T-helper 17 cell (primary cell): ENCODE data around the gene TTC7B. TPM values are rescaled to one million over a fixed set of nuclear protein-coding genes. Genes with fewer than 3 reads are reported as not detected.

Source experiments
- ATAC-seq: fragments of 150-1000 bp; cut with Tn5 transposase; 2 replicates; pipeline ENCODE4 v1.10.0; 2021; ENCODE audit warnings: mild to moderate bottlenecking, moderate library complexity
- DNase-seq, 3 donors: peaks; one replicate each; pipeline versions ENCODE4 v3.0.0 to v3.0.0-alpha.2; 2020 to 2021
- H3K9me3 ChIP-seq: one replicate; pipeline ENCODE4 v1.7.0; 2013; ENCODE audit warnings: low read length, mild to moderate bottlenecking; ENCODE audit not compliant: control insufficient read depth, poor library complexity, severe bottlenecking
- H3K27ac Mint-ChIP-seq: one replicate; pipeline ENCODE4 v1.8.0; 2022; ENCODE audit warnings: mild to moderate bottlenecking, moderate library complexity, mixed read lengths
- H3K27me3 Mint-ChIP-seq: one replicate; pipeline ENCODE4 v1.8.0; 2022; ENCODE audit warnings: mixed read lengths
- H3K36me3 Mint-ChIP-seq: one replicate; pipeline ENCODE4 v1.8.0; 2022; ENCODE audit warnings: low read depth, mixed read lengths
- H3K4me1 Mint-ChIP-seq: one replicate; pipeline ENCODE4 v1.8.0; 2022; ENCODE audit warnings: mild to moderate bottlenecking, mixed read lengths
- H3K4me3 Mint-ChIP-seq: one replicate; pipeline ENCODE4 v1.8.0; 2022; ENCODE audit warnings: mild to moderate bottlenecking, moderate library complexity, mixed read lengths
- total RNA-seq, 4 donors: library from RNA in 2 of 4; stranded (reverse) in 2 of 4; gene quantifications; one replicate each; pipeline ENCODE4 v1.2.3 and lab custom pipeline; 2022 to 2026

Gene TTC7B
- total RNA-seq, 2 donors from 2014 or later = 2.5 to 28.3 TPM

GRCh38 chr14:90775441-90775840 lies 40.8 kb downstream of the TTC7B start:
- no peaks in the 10 kb centered on the region for H3K4me1 Mint-ChIP-seq

GRCh38 chr14:90774316-90774715 lies 41.9 kb downstream of the TTC7B start:
- Mint-ChIP-seq H3K36me3 (no peaks in the 10 kb centered on the region), H3K27me3 (no peaks in the 10 kb centered on the region), H3K4me3 (no peak overlapping the region), H3K27ac (no peak overlapping the region), H3K4me1 (no peaks in the 10 kb centered on the region)
- DNase-seq (no peak), ATAC-seq (no peak)
- H3K9me3 ChIP-seq = no peaks in the 10 kb centered on the region

More at GRCh38 chr14:90775441-90775840, 40.8 kb downstream of the TTC7B start:
- no peak for DNase-seq
- Mint-ChIP-seq H3K4me3 (no peak overlapping the region), H3K27me3 (no peaks in the 10 kb centered on the region), H3K27ac (no peak overlapping the region), H3K36me3 (no peaks in the 10 kb centered on the region)
- H3K9me3 ChIP-seq = no peaks in the 10 kb centered on the region
- ATAC-seq = no peak

GRCh38 chr14:90773705-90774104 lies 42.5 kb downstream of the TTC7B start:
- H3K4me3 Mint-ChIP-seq = no peak overlapping the region
- DNase-seq (no peak), ATAC-seq (no peak)
- H3K27ac Mint-ChIP-seq = no peak overlapping the region
- no peaks in the 10 kb centered on the region for H3K4me1 Mint-ChIP-seq
- no peaks in the 10 kb centered on the region for H3K27me3 Mint-ChIP-seq
- no peaks in the 10 kb centered on the region for H3K9me3 ChIP-seq
- H3K36me3 Mint-ChIP-seq = no peaks in the 10 kb centered on the region

- DNase-seq = no peak
- H3K27me3 Mint-ChIP-seq = no peaks in the 10 kb centered on the region
- H3K9me3 ChIP-seq = no peaks in the 10 kb centered on the region
- no peak for ATAC-seq
- no peak overlapping the region for H3K27ac Mint-ChIP-seq
- H3K4me3 Mint-ChIP-seq = no peak overlapping the region
- H3K4me1 Mint-ChIP-seq = no peaks in the 10 kb centered on the region
- H3K36me3 Mint-ChIP-seq = no peaks in the 10 kb centered on the region
These were observed 43.1 kb downstream of the TTC7B start for GRCh38 chr14:90773196-90773486.

GRCh38 chr14:90767899-90768298 lies 48.3 kb downstream of the TTC7B start:
- DNase-seq = no peak
- Mint-ChIP-seq H3K27me3 (no peaks in the 10 kb centered on the region), H3K27ac (no peak overlapping the region)

GRCh38 chr14:90760591-90761316 lies 55.5 kb downstream of the TTC7B start:
- no peak for DNase-seq
- Mint-ChIP-seq H3K4me3 (no peak overlapping the region), H3K36me3 (peaks cover 2% of the 10 kb centered on the region), H3K27me3 (no peaks in the 10 kb centered on the region), H3K4me1 (peaks cover 10% of the 10 kb centered on the region), H3K27ac (no peak overlapping the region)
- peaks cover 4% of the 10 kb centered on the region for H3K9me3 ChIP-seq
- no peak for ATAC-seq

More at GRCh38 chr14:90767899-90768298, 48.3 kb downstream of the TTC7B start:
- H3K4me1 Mint-ChIP-seq = no peaks in the 10 kb centered on the region
- no peak overlapping the region for H3K4me3 Mint-ChIP-seq
- H3K36me3 Mint-ChIP-seq = no peaks in the 10 kb centered on the region
- peaks cover 4% of the 10 kb centered on the region for H3K9me3 ChIP-seq
- ATAC-seq = no peak

- peaks cover 4% of the 10 kb centered on the region for H3K9me3 ChIP-seq
- H3K4me1 Mint-ChIP-seq = peaks cover 10% of the 10 kb centered on the region
- ATAC-seq (no peak), DNase-seq (no peak)
- H3K27me3 Mint-ChIP-seq = no peaks in the 10 kb centered on the region
- peaks cover 2% of the 10 kb centered on the region for H3K36me3 Mint-ChIP-seq
- H3K27ac Mint-ChIP-seq = peak overlapping the region; percentile 72
- no peak overlapping the region for H3K4me3 Mint-ChIP-seq
These were observed 56.2 kb downstream of the TTC7B start for GRCh38 chr14:90760078-90760444.

GRCh38 chr14:90759370-90760077 lies 56.7 kb downstream of the TTC7B start:
- H3K36me3 Mint-ChIP-seq = peaks cover 2% of the 10 kb centered on the region
- H3K9me3 ChIP-seq = peaks cover 4% of the 10 kb centered on the region
- H3K4me3 Mint-ChIP-seq = peak overlapping the region; percentile 84
- no peak for DNase-seq
- peaks cover 10% of the 10 kb centered on the region for H3K4me1 Mint-ChIP-seq
- no peaks in the 10 kb centered on the region for H3K27me3 Mint-ChIP-seq
- ATAC-seq = no peak
- peak overlapping the region; percentile 72 for H3K27ac Mint-ChIP-seq

- peak overlapping the region; percentile 72 for H3K27ac Mint-ChIP-seq
- peaks cover 10% of the 10 kb centered on the region for H3K4me1 Mint-ChIP-seq
- H3K9me3 ChIP-seq = peaks cover 4% of the 10 kb centered on the region
- peak overlapping the region; percentile 84 for H3K4me3 Mint-ChIP-seq
- DNase-seq (no peak), ATAC-seq (no peak)
- no peaks in the 10 kb centered on the region for H3K27me3 Mint-ChIP-seq
- peaks cover 2% of the 10 kb centered on the region for H3K36me3 Mint-ChIP-seq
These were observed 57.3 kb downstream of the TTC7B start for GRCh38 chr14:90758959-90759358.

GRCh38 chr14:90758028-90758889 lies 58.0 kb downstream of the TTC7B start:
- ATAC-seq (peak; percentile 92), DNase-seq (peak; percentile 94 to 98 (median 96))
- Mint-ChIP-seq H3K27me3 (no peaks in the 10 kb centered on the region), H3K4me1 (peaks cover 10% of the 10 kb centered on the region), H3K27ac (no peak overlapping the region), H3K36me3 (peaks cover 2% of the 10 kb centered on the region), H3K4me3 (peak overlapping the region; percentile 84)
- H3K9me3 ChIP-seq = peaks cover 4% of the 10 kb centered on the region

- H3K4me1 Mint-ChIP-seq = peaks cover 10% of the 10 kb centered on the region
- ATAC-seq (no peak), DNase-seq (no peak)
- peaks cover 2% of the 10 kb centered on the region for H3K36me3 Mint-ChIP-seq
- peak overlapping the region; percentile 16 for H3K27ac Mint-ChIP-seq
- no peaks in the 10 kb centered on the region for H3K27me3 Mint-ChIP-seq
- H3K9me3 ChIP-seq = no peaks in the 10 kb centered on the region
- peak overlapping the region; percentile 80 for H3K4me3 Mint-ChIP-seq
These were observed 58.8 kb downstream of the TTC7B start for GRCh38 chr14:90757452-90757851.

- peaks cover 2% of the 10 kb centered on the region for H3K36me3 Mint-ChIP-seq
- ATAC-seq (no peak), DNase-seq (no peak)
- no peaks in the 10 kb centered on the region for H3K9me3 ChIP-seq
- H3K4me3 Mint-ChIP-seq = peak overlapping the region; percentile 19
- peak overlapping the region; percentile 16 for H3K27ac Mint-ChIP-seq
- H3K27me3 Mint-ChIP-seq = no peaks in the 10 kb centered on the region
- peaks cover 10% of the 10 kb centered on the region for H3K4me1 Mint-ChIP-seq
These were observed 59.4 kb downstream of the TTC7B start for GRCh38 chr14:90756755-90757345.
